Keratinocyte (primary cell): Measurements from ENCODE around the gene OXNAD1. TPM values are rescaled to one million over a fixed set of nuclear protein-coding genes. Genes with fewer than 3 reads are reported as not detected.

Source experiments
- DNase-seq: peaks from one replicate; pipeline ENCODE4 v3.0.0-alpha.2; 2011; ENCODE audit warnings: low read depth, missing footprints, low spot score
- FAIRE-seq: peaks from 2 replicates; lab custom pipeline; 2011; peaks lifted over from hg19 to GRCh38; lab: Jason Lieb, UNC
- H2AFZ ChIP-seq: 2 replicates; pipeline ENCODE4 v1.6.0; 2012; ENCODE audit warnings: low read length, control low read depth, inconsistent platforms; ENCODE audit not compliant: control insufficient read depth
- H3K27ac ChIP-seq: 2 replicates; pipeline ENCODE4 v1.5.1; 2011; ENCODE audit warnings: low read length; ENCODE audit not compliant: control insufficient read depth, insufficient read depth
- H3K27me3 ChIP-seq: 3 replicates; pipeline ENCODE4 v1.6.0; 2011; ENCODE audit warnings: low read length; ENCODE audit not compliant: control insufficient read depth, insufficient read depth; ENCODE audit errors: extremely low read depth
- H3K36me3 ChIP-seq, 2 experiments: 2 replicates in 1 of 2; 3 replicates in 1 of 2; pipeline ENCODE4 v1.5.1; 2011; ENCODE audit warnings: low read length in 2 of 2, mild to moderate bottlenecking in 1 of 2; ENCODE audit not compliant: control insufficient read depth in 2 of 2, insufficient read depth in 2 of 2; ENCODE audit errors: extremely low read depth in 1 of 2
- H3K4me1 ChIP-seq: 3 replicates; pipeline ENCODE4 v1.5.1; 2011; ENCODE audit warnings: low read length; ENCODE audit not compliant: control insufficient read depth, insufficient read depth; ENCODE audit errors: extremely low read depth
- H3K4me2 ChIP-seq: 3 replicates; pipeline ENCODE4 v1.6.0; 2011; ENCODE audit warnings: low read depth, low read length; ENCODE audit not compliant: control insufficient read depth, insufficient read depth; ENCODE audit errors: extremely low read depth
- H3K4me3 ChIP-seq, 3 experiments: fragments of 200-600 bp in 1 of 3; sonication (generic) in 1 of 3; 2 replicates in 2 of 3; 3 replicates in 1 of 3; pipeline ENCODE4 v1.5.1; 2011 to 2016; ENCODE audit warnings: low read length in 3 of 3, mild to moderate bottlenecking in 3 of 3, control low read depth in 2 of 3, inconsistent platforms in 1 of 3, low read depth in 1 of 3, mixed read lengths in 1 of 3, mixed run types in 1 of 3, moderate library complexity in 1 of 3; ENCODE audit not compliant: control insufficient read depth in 2 of 3, insufficient read depth in 2 of 3; ENCODE audit errors: extremely low read depth in 1 of 3
- H3K79me2 ChIP-seq: 2 replicates; pipeline ENCODE4 v1.6.0; 2012; ENCODE audit warnings: low read length; ENCODE audit not compliant: control insufficient read depth, insufficient read depth
- H3K9ac ChIP-seq: 3 replicates; pipeline ENCODE4 v1.6.0; 2011; ENCODE audit warnings: low read length; ENCODE audit not compliant: control insufficient read depth, insufficient read depth; ENCODE audit errors: extremely low read depth
- H3K9me1 ChIP-seq: 3 replicates; pipeline ENCODE4 v1.6.0; 2011; ENCODE audit warnings: low read length; ENCODE audit not compliant: control insufficient read depth, insufficient read depth; ENCODE audit errors: extremely low read depth
- H3K9me3 ChIP-seq: 2 replicates; pipeline ENCODE4 v1.5.1; 2012; ENCODE audit warnings: low read depth, low read length; ENCODE audit not compliant: control insufficient read depth
- H4K20me1 ChIP-seq: 3 replicates; pipeline ENCODE4 v1.6.0; 2011; ENCODE audit warnings: low read length; ENCODE audit not compliant: control insufficient read depth, insufficient read depth; ENCODE audit errors: extremely low read depth
- CTCF ChIP-seq, 3 experiments: IDR thresholded peaks in 1 of 3; conservative IDR thresholded peaks in 1 of 3; optimal IDR thresholded peaks in 1 of 3; 2 replicates in 2 of 3; 3 replicates in 1 of 3; pipeline versions ENCODE3 to v1.5.1; 2011; ENCODE audit warnings: low read length in 3 of 3, mild to moderate bottlenecking in 3 of 3, moderate library complexity in 2 of 3, control low read depth in 1 of 3, inconsistent platforms in 1 of 3; ENCODE audit not compliant: insufficient read depth in 2 of 3; ENCODE audit errors: extremely low read depth in 1 of 3
- EZH2 ChIP-seq: IDR thresholded peaks from one replicate; pipeline ENCODE4 v1.6.1; 2012; ENCODE audit warnings: inconsistent platforms, mild to moderate bottlenecking, low read length, moderate library complexity
- dilution Hi-C: fragments of 300-500 bp; cut with MboI; formaldehyde crosslinking; loops from one replicate; pipeline ENCODE4 v1.7.0; 2020; ENCODE audit warnings: low sequenced_read_pairs; ENCODE audit not compliant: extremely low pct_ligation_motif_present
- polyA plus RNA-seq, 5 experiments: library from polyadenylated mRNA; depleted of rRNA in 3 of 5; stranded (reverse) in 3 of 5; stranded (forward) in 1 of 5; unstranded in 1 of 5; fragments of >200 nt; gene quantifications; 1 replicate in 1 of 5; 2 replicates in 3 of 5; 3 replicates in 1 of 5; pipeline versions ENCODE4 v1.2.1 to v1.2.3, GENCODE V29; 2011 to 2012; ENCODE audit warnings: missing spikeins in 2 of 5, low read depth in 1 of 5, low replicate concordance in 1 of 5

OXNAD1 gene
- polyA plus RNA-seq, 1 donor (not counting 4 experiments of a cell fraction or from before 2014, with no cell fraction given), result 15.2 TPM

GRCh38 chr3:16280671-16281070 is 15.7 kb downstream of the OXNAD1 start:
- Histone ChIP-seq H3K4me3 (no peak overlapping the region), H4K20me1 (no peaks in the 10 kb centered on the region), H3K4me1 (no peaks in the 10 kb centered on the region), H3K9me1 (no peaks in the 10 kb centered on the region), H3K27ac (no peak overlapping the region), H3K79me2 (no peaks in the 10 kb centered on the region), H3K9ac (no peak overlapping the region), H2AFZ (no peak overlapping the region), H3K9me3 (no peaks in the 10 kb centered on the region), H3K27me3 (no peaks in the 10 kb centered on the region), H3K36me3 (peaks cover 9 to 12% of the 10 kb centered on the region in 2 experiments), H3K4me2 (no peak overlapping the region)
- dilution Hi-C loops, result no loop called here
- no peak for FAIRE-seq
- TF ChIP-seq EZH2 (no peak), CTCF (optimal IDR thresholded peaks at IDR 0.05 in 1 of 3, IDR thresholded peaks at IDR 0.05 in 1 of 3, conservative IDR thresholded peaks at IDR 0.05 in 1 of 3; ENCODE audit: extremely low read depth in 1 of 3, insufficient read depth in 2 of 3, low read length in 3 of 3) (no peak)
- DNase-seq, result no peak

GRCh38 chr3:16284633-16285032 is 19.6 kb downstream of the OXNAD1 start:
- Histone ChIP-seq H3K4me2 (no peak overlapping the region), H3K9ac (no peak overlapping the region), H3K9me3 (no peaks in the 10 kb centered on the region), H3K4me3 (no peak overlapping the region), H3K27ac (no peak overlapping the region), H3K27me3 (no peaks in the 10 kb centered on the region), H3K79me2 (no peaks in the 10 kb centered on the region), H3K4me1 (no peaks in the 10 kb centered on the region), H4K20me1 (no peaks in the 10 kb centered on the region), H3K9me1 (no peaks in the 10 kb centered on the region), H3K36me3 (peaks cover 12 to 22% of the 10 kb centered on the region in 2 experiments), H2AFZ (no peak overlapping the region)
- DNase-seq (no peak), FAIRE-seq (no peak)
- no peak for TF ChIP-seq CTCF (optimal IDR thresholded peaks at IDR 0.05 in 1 of 3, IDR thresholded peaks at IDR 0.05 in 1 of 3, conservative IDR thresholded peaks at IDR 0.05 in 1 of 3; ENCODE audit: extremely low read depth in 1 of 3, insufficient read depth in 2 of 3, low read length in 3 of 3)
- TF ChIP-seq EZH2, result no peak
- dilution Hi-C loops, result no loop called here
